Neural cell (in vitro differentiated cells): ENCODE data around the gene VPS8. TPM values are rescaled to one million over a fixed set of nuclear protein-coding genes. Genes with fewer than 3 reads are reported as not detected.
"Not testable (repeated sequence)": the region's sequence is repeated elsewhere in the genome, so short reads cannot be mapped to it uniquely, and the experiment has no call there.

Experiments used
- H2AFZ ChIP-seq: fragments of 200-600, 300-800 bp; sonication (generic), shearing (Covaris generic); 2 replicates; pipeline ENCODE4 v1.6.0; 2014; ENCODE audit warnings: low read depth, mild to moderate bottlenecking, antibody characterized with exemption, low read length, moderate library complexity
- H3F3A ChIP-seq: fragments of 200-600 bp; shearing (Covaris generic); 2 replicates; pipeline ENCODE4 v1.6.1; 2016; ENCODE audit warnings: mild to moderate bottlenecking, moderate library complexity, mixed read lengths, antibody characterized with exemption, low read length; ENCODE audit not compliant: insufficient read depth, poor library complexity, severe bottlenecking
- H3K27ac ChIP-seq: fragments of 200-600, 300-800 bp; sonication (generic), shearing (Covaris generic); 2 replicates; pipeline ENCODE4 v1.5.1; 2014; ENCODE audit warnings: mild to moderate bottlenecking, low read length, moderate library complexity
- H3K27me3 ChIP-seq: fragments of 300-800, 200-600 bp; sonication (generic), shearing (Covaris generic); 2 replicates; pipeline ENCODE4 v1.6.0; 2014; ENCODE audit warnings: mild to moderate bottlenecking, low read depth, low read length, moderate library complexity; ENCODE audit not compliant: insufficient read depth
- H3K36me3 ChIP-seq: fragments of 300-800, 200-600 bp; sonication (generic), shearing (Covaris generic); 2 replicates; pipeline ENCODE4 v1.5.1; 2014; ENCODE audit warnings: mild to moderate bottlenecking, antibody characterized with exemption, low read length, moderate library complexity; ENCODE audit not compliant: insufficient read depth
- H3K4me2 ChIP-seq: fragments of 300-800, 200-600 bp; sonication (generic), shearing (Covaris generic); 2 replicates; pipeline ENCODE4 v1.6.0; 2014; ENCODE audit warnings: mild to moderate bottlenecking, low read length
- H3K4me3 ChIP-seq: fragments of 300-800, 200-600 bp; sonication (generic), shearing (Covaris generic); 2 replicates; pipeline ENCODE4 v1.5.1; 2014; ENCODE audit warnings: mild to moderate bottlenecking, low read length, moderate library complexity
- H3K79me2 ChIP-seq: fragments of 200-600 bp; shearing (Covaris generic); replicated peaks from 2 replicates; pipeline ENCODE4 v1.6.0; 2014; ENCODE audit warnings: mild to moderate bottlenecking, low read length, moderate library complexity; ENCODE audit not compliant: insufficient read depth
- H3K9ac ChIP-seq: fragments of 300-800, 200-600 bp; sonication (generic), shearing (Covaris generic); 2 replicates; pipeline ENCODE4 v1.6.1; 2016; ENCODE audit warnings: mild to moderate bottlenecking, low read length, mixed read lengths
- H3K9me2 ChIP-seq: fragments of 200-600 bp; shearing (Covaris generic); 2 replicates; pipeline ENCODE4 v1.6.1; 2016; ENCODE audit warnings: mild to moderate bottlenecking, low read length, mixed read lengths; ENCODE audit not compliant: insufficient read depth
- H3K9me3 ChIP-seq: fragments of 200-600, 300-800 bp; sonication (generic), shearing (Covaris generic); 2 replicates; pipeline ENCODE4 v1.6.1; 2016; ENCODE audit warnings: mild to moderate bottlenecking, mixed run types, low read length, moderate library complexity, mixed read lengths
- H4K20me1 ChIP-seq: fragments of 200-600 bp; shearing (Covaris generic); 2 replicates; pipeline ENCODE4 v1.6.1; 2016; ENCODE audit warnings: mild to moderate bottlenecking, mixed run types; ENCODE audit not compliant: insufficient read depth
- EP300 ChIP-seq: fragments of 450-650 bp; conservative IDR thresholded peaks from 2 replicates; pipeline ENCODE4 v1.6.1; 2014; ENCODE audit warnings: antibody characterized with exemption, mild to moderate bottlenecking, moderate library complexity; ENCODE audit not compliant: poor library complexity, severe bottlenecking
- EZH2 ChIP-seq: fragments of 200-600, 300-800 bp; shearing (Covaris generic), sonication (generic); IDR thresholded peaks from 2 replicates; pipeline ENCODE4 v1.6.1; 2014; ENCODE audit warnings: antibody characterized with exemption, low read length, borderline replicate concordance, mild to moderate bottlenecking; ENCODE audit not compliant: insufficient read depth, poor library complexity, severe bottlenecking
- MXI1 ChIP-seq: fragments of 450-650 bp; conservative IDR thresholded peaks from 2 replicates; pipeline ENCODE4 v1.6.1; 2014; ENCODE audit warnings: antibody characterized with exemption, mild to moderate bottlenecking; ENCODE audit not compliant: poor library complexity, severe bottlenecking
- POLR2AphosphoS5 ChIP-seq: IDR thresholded peaks from 2 replicates; pipeline ENCODE4 v1.6.1; 2012
- RAD21 ChIP-seq: fragments of 450-650 bp; conservative IDR thresholded peaks from 2 replicates; pipeline ENCODE4 v1.6.1; 2014; ENCODE audit warnings: antibody characterized with exemption, mild to moderate bottlenecking, moderate library complexity
- SMC3 ChIP-seq: fragments of 450-650 bp; conservative IDR thresholded peaks from 2 replicates; pipeline ENCODE4 v1.6.1; 2014; ENCODE audit warnings: antibody characterized with exemption, mild to moderate bottlenecking, moderate library complexity; ENCODE audit not compliant: poor library complexity
- TAF1 ChIP-seq: IDR thresholded peaks from 2 replicates; pipeline ENCODE4 v1.6.1; 2012; ENCODE audit warnings: low read depth
- polyA plus RNA-seq: library from polyadenylated mRNA; depleted of rRNA; stranded (reverse); fragments of >200 nt; gene quantifications from 2 replicates; pipeline ENCODE4 v1.2.3, GENCODE V29; 2014
- TF ChIP-seq, protein P1 (sequence below): fragments of 450-650 bp; IDR thresholded peaks from 2 replicates; pipeline ENCODE4 v1.5.1; 2014; ENCODE audit warnings: antibody characterized with exemption, mild to moderate bottlenecking, moderate library complexity; ENCODE audit not compliant: poor library complexity, severe bottlenecking
- TF ChIP-seq, protein P2 (sequence below): IDR thresholded peaks from 2 replicates; pipeline ENCODE4 v1.6.1; 2012; ENCODE audit warnings: borderline replicate concordance

VPS8 gene
- polyA plus RNA-seq, 1 donor from 2014 or later = 146 TPM

DNA sequence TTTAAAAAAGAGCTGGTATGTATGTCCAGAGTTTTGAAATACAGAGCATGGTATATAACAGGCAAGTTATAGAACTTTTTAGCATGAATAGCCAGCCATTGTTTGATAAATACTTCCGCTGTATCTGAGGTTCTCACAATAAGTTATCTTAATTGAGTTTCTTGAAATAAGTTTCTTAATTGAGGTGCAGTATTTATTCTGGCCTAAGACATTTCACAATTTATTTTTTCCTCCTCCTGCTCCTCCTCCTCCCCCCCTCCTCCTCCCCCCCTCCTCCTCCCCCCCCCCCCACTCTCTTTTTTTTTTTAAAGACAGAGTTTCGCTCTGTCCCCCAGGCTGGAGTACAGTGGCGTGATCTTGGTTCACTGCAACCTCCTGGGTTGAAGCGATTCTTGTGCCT, 83.4 kb downstream of the VPS8 start:
- Histone ChIP-seq H3K9me3 (no peaks in the 10 kb centered on the region), H4K20me1 (no peaks in the 10 kb centered on the region), H3K9ac (no peak overlapping the region), H3K9me2 (no peaks in the 10 kb centered on the region), H3K4me3 (no peak overlapping the region), H3F3A (no peaks in the 10 kb centered on the region), H3K4me2 (no peak overlapping the region), H3K27ac (no peak overlapping the region), H2AFZ (no peak overlapping the region), H3K79me2 (no peaks in the 10 kb centered on the region), H3K27me3 (no peaks in the 10 kb centered on the region), H3K36me3 (no peaks in the 10 kb centered on the region)
- TF ChIP-seq RAD21 = no peak

DNA sequence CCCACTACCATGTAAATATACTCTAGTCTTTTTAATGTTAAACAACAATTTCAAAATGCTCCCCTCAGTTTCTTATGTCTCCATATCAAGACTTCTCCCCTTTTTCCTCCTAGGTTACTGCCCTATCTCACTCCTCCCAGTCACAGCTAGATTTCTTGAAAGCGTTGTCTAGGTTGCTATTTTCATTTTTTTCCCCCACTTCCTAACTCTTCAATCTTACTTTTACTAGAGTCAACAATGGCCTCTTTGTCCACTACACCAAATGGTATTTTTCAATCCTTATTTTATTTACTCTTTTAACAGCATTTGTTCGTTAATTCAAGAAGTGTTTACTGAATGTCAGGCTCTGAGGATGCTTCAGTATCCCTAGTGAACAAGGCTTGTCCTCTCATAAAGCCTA, 84.4 kb downstream of the VPS8 start:
- H3K36me3 ChIP-seq = no peaks in the 10 kb centered on the region
- H2AFZ ChIP-seq = no peak overlapping the region
- no peak overlapping the region for H3K9ac ChIP-seq
- no peaks in the 10 kb centered on the region for H3F3A ChIP-seq
- H3K27ac ChIP-seq = no peak overlapping the region
- no peaks in the 10 kb centered on the region for H3K9me3 ChIP-seq
- no peaks in the 10 kb centered on the region for H3K79me2 ChIP-seq
- no peaks in the 10 kb centered on the region for H3K9me2 ChIP-seq
- no peak overlapping the region for H3K4me3 ChIP-seq
- TF ChIP-seq, protein P1, sequence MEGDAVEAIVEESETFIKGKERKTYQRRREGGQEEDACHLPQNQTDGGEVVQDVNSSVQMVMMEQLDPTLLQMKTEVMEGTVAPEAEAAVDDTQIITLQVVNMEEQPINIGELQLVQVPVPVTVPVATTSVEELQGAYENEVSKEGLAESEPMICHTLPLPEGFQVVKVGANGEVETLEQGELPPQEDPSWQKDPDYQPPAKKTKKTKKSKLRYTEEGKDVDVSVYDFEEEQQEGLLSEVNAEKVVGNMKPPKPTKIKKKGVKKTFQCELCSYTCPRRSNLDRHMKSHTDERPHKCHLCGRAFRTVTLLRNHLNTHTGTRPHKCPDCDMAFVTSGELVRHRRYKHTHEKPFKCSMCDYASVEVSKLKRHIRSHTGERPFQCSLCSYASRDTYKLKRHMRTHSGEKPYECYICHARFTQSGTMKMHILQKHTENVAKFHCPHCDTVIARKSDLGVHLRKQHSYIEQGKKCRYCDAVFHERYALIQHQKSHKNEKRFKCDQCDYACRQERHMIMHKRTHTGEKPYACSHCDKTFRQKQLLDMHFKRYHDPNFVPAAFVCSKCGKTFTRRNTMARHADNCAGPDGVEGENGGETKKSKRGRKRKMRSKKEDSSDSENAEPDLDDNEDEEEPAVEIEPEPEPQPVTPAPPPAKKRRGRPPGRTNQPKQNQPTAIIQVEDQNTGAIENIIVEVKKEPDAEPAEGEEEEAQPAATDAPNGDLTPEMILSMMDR = no peak
- TF ChIP-seq EP300 = no peak
- TF ChIP-seq TAF1 = no peak
- no peaks in the 10 kb centered on the region for H3K27me3 ChIP-seq
- H4K20me1 ChIP-seq = no peaks in the 10 kb centered on the region
- no peak overlapping the region for H3K4me2 ChIP-seq

DNA sequence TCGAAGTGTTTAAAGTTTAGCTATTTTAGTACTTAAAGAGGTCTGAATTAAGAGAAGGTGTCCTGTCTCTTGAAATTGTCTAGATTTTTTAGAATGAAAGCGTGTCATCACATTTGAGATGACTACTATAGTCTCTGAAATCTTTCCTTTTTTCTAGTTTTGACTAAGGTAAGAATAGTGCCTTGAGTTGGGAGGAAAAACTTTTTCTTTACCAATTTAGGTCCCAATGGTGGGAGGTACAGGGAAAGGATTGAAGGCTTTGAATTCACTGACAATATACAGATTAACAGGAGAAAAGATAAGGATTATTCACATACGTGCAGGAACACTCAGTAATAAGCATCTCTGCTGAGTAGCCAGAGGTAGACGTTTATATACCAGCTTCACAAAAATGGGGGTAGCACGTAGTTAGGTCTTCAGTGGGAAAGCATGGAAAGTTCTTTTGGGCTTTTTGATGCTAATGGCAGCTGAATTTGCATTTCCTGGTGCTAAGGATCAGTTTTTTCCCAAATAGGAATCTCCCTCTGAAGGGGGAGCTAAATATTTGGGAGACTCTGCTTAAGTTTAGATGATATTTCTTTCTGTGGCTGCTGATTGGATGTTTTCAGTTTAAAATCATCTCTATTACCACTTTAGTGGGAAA, 88.1 kb downstream of the VPS8 start:
- H3K9me3 ChIP-seq = peaks cover 4% of the 10 kb centered on the region
- H3K4me3 ChIP-seq = no peak overlapping the region
- no peaks in the 10 kb centered on the region for H3K36me3 ChIP-seq
- no peaks in the 10 kb centered on the region for H4K20me1 ChIP-seq
- H3K9ac ChIP-seq = no peak overlapping the region
- no peaks in the 10 kb centered on the region for H3K9me2 ChIP-seq
- H2AFZ ChIP-seq = no peak overlapping the region
- H3K27me3 ChIP-seq = no peaks in the 10 kb centered on the region
- H3K27ac ChIP-seq = no peak overlapping the region
- H3F3A ChIP-seq = no peaks in the 10 kb centered on the region
- no peaks in the 10 kb centered on the region for H3K79me2 ChIP-seq
- H3K4me2 ChIP-seq = no peak overlapping the region
- TF ChIP-seq RAD21 (no peak), EP300 (no peak), POLR2AphosphoS5 (no peak), EZH2 (no peak), SMC3 (no peak), MXI1 (no peak), TAF1 (no peak)
- TF ChIP-seq, protein P2, sequence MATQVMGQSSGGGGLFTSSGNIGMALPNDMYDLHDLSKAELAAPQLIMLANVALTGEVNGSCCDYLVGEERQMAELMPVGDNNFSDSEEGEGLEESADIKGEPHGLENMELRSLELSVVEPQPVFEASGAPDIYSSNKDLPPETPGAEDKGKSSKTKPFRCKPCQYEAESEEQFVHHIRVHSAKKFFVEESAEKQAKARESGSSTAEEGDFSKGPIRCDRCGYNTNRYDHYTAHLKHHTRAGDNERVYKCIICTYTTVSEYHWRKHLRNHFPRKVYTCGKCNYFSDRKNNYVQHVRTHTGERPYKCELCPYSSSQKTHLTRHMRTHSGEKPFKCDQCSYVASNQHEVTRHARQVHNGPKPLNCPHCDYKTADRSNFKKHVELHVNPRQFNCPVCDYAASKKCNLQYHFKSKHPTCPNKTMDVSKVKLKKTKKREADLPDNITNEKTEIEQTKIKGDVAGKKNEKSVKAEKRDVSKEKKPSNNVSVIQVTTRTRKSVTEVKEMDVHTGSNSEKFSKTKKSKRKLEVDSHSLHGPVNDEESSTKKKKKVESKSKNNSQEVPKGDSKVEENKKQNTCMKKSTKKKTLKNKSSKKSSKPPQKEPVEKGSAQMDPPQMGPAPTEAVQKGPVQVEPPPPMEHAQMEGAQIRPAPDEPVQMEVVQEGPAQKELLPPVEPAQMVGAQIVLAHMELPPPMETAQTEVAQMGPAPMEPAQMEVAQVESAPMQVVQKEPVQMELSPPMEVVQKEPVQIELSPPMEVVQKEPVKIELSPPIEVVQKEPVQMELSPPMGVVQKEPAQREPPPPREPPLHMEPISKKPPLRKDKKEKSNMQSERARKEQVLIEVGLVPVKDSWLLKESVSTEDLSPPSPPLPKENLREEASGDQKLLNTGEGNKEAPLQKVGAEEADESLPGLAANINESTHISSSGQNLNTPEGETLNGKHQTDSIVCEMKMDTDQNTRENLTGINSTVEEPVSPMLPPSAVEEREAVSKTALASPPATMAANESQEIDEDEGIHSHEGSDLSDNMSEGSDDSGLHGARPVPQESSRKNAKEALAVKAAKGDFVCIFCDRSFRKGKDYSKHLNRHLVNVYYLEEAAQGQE = no peak
- TF ChIP-seq, protein P1 = no peak

DNA sequence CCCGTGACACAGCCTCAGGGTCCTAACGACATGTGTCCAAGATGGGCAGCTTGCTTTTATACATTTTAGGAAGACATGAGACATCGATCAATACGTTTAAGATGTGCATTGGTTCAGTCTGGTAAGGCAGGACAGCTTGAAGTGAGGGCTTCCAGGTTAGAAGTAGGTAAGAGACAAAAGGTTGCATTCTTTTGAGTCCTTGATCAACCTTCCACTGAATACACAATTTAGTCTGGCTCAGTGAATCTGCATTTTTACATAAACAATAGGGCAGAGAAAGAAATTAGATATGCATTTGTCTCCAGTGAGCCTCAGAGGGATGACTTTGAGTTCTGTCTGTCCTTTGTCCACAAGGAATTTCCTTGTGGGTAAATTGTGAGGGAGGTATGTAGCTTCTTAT, 95.1 kb downstream of the VPS8 start:
- not testable (repeated sequence) for H3K9ac ChIP-seq, H3K4me2 ChIP-seq

More for the DNA sequence above, 95.1 kb downstream of the VPS8 start:
- H2AFZ ChIP-seq, H3K27me3 ChIP-seq, H3K9me2 ChIP-seq, H3F3A ChIP-seq, H3K36me3 ChIP-seq, H3K79me2 ChIP-seq, H3K4me3 ChIP-seq, H4K20me1 ChIP-seq, H3K27ac ChIP-seq, H3K9me3 ChIP-seq: not testable (repeated sequence)
